ENCODE measurements around the gene NUDT13. TPM values are rescaled to one million over a fixed set of nuclear protein-coding genes. Genes with fewer than 3 reads are reported as not detected.

NUDT13 gene
- total RNA-seq, 6 experiments from 2014 or later = 1.3 to 2.3 (median 2.1) TPM

- DNase-seq = peak; percentile 71
- H3K36me3 Mint-ChIP-seq (ENCODE audit: low read depth) = peaks cover 14% of the 10 kb centered on the region; the same call in 1 of the 2 replicates
- no peaks in the 10 kb centered on the region for H3K9me3 Mint-ChIP-seq
- H3K4me1 Mint-ChIP-seq (ENCODE audit: low read depth) = peaks cover 40% of the 10 kb centered on the region
- H3K4me3 Mint-ChIP-seq = peak overlapping the region; percentile 92
- H3K27ac Mint-ChIP-seq = peak overlapping the region; percentile 95
- TF ChIP-seq CTCF (IDR thresholded peaks at IDR 0.05) = no peak
- H3K27me3 Mint-ChIP-seq (ENCODE audit: insufficient read depth) = peaks cover 3% of the 10 kb centered on the region
These were observed 14.7 kb upstream of the NUDT13 start for GRCh38 chr10:73095481-73096021.

GRCh38 chr10:73096041-73096448, 14.2 kb upstream of the NUDT13 start:
- DNase-seq = peak; percentile 71
- H3K9me3 Mint-ChIP-seq = no peaks in the 10 kb centered on the region
- peak overlapping the region; percentile 95 for H3K27ac Mint-ChIP-seq
- peaks cover 14% of the 10 kb centered on the region; the same call in 1 of the 2 replicates for H3K36me3 Mint-ChIP-seq (ENCODE audit: low read depth)
- peaks cover 40% of the 10 kb centered on the region for H3K4me1 Mint-ChIP-seq (ENCODE audit: low read depth)
- peak overlapping the region; percentile 92 for H3K4me3 Mint-ChIP-seq
- TF ChIP-seq CTCF (IDR thresholded peaks at IDR 0.05) = no peak
- peaks cover 3% of the 10 kb centered on the region for H3K27me3 Mint-ChIP-seq (ENCODE audit: insufficient read depth)

GRCh38 chr10:73096449-73097304, 13.6 kb upstream of the NUDT13 start, which contains the start of gene P4HA1:
Gene P4HA1 (minus strand): TSS chr10:73096866. CDS start chr10:73074883, 21,983 bp downstream.
- peak within 1 kb of the TSS; percentile 95 for H3K27ac Mint-ChIP-seq

GRCh38 chr10:73097305-73097670, 13.0 kb upstream of the NUDT13 start:
- H3K4me1 Mint-ChIP-seq (ENCODE audit: low read depth) = peaks cover 31% of the 10 kb centered on the region
- no peaks in the 10 kb centered on the region for H3K9me3 Mint-ChIP-seq
- peak overlapping the region; percentile 92 for H3K4me3 Mint-ChIP-seq
- DNase-seq = no peak
- H3K27ac Mint-ChIP-seq = peak overlapping the region; percentile 95
- H3K36me3 Mint-ChIP-seq (ENCODE audit: low read depth) = peaks cover 5% of the 10 kb centered on the region; the same call in 1 of the 2 replicates
- TF ChIP-seq CTCF (IDR thresholded peaks at IDR 0.05) = no peak
- H3K27me3 Mint-ChIP-seq (ENCODE audit: insufficient read depth) = peaks cover 3% of the 10 kb centered on the region

More at GRCh38 chr10:73096449-73097304, 13.6 kb upstream of the NUDT13 start, which contains the start of gene P4HA1:
- Mint-ChIP-seq H3K36me3 (ENCODE audit: low read depth) (peaks cover 10% of the 10 kb centered on the region; the same call in 1 of the 2 replicates), H3K4me3 (peak within 1 kb of the TSS; percentile 92), H3K9me3 (no peaks in the 10 kb centered on the region), H3K4me1 (ENCODE audit: low read depth) (peaks cover 35% of the 10 kb centered on the region), H3K27me3 (ENCODE audit: insufficient read depth) (peaks cover 3% of the 10 kb centered on the region)
- peak; percentile 98 for DNase-seq
- TF ChIP-seq CTCF (IDR thresholded peaks at IDR 0.05) = peak; percentile 81

- Mint-ChIP-seq H3K27ac (no peak overlapping the region), H3K36me3 (ENCODE audit: low read depth) (peaks cover 5% of the 10 kb centered on the region; the same call in 1 of the 2 replicates), H3K27me3 (ENCODE audit: insufficient read depth) (peaks cover 3% of the 10 kb centered on the region), H3K4me3 (no peak overlapping the region), H3K9me3 (no peaks in the 10 kb centered on the region), H3K4me1 (ENCODE audit: low read depth) (peaks cover 17% of the 10 kb centered on the region)
- TF ChIP-seq CTCF (IDR thresholded peaks at IDR 0.05) = no peak
- no peak for DNase-seq
These were observed 11.1 kb upstream of the NUDT13 start for GRCh38 chr10:73099141-73099540.
